Body of pancreas (tissue), 4 donors: ENCODE measurements around the gene IFI27L2.

Source experiments
- CTCF ChIP-seq, 7 experiments: fragments of 450-650 bp in 4 of 7; fragments of 200-600 bp in 3 of 7; sonication (generic) in 3 of 7; IDR thresholded peaks; one replicate each; pipeline ENCODE4 v1.5.1; 2016 to 2019; ENCODE audit warnings: antibody characterized with exemption in 7 of 7
- POLR2A ChIP-seq, 3 donors: fragments of 450-650 bp; IDR thresholded peaks; one replicate each; pipeline ENCODE4 v1.6.1; 2016; ENCODE audit warnings: antibody characterized with exemption in 3 of 3, mild to moderate bottlenecking in 2 of 3

GRCh38 chr14:94087891-94088290, 41.5 kb downstream of the IFI27L2 start:
- TF ChIP-seq CTCF (IDR thresholded peaks at IDR 0.05) (no peak), POLR2A (IDR thresholded peaks at IDR 0.05) (no peak)
